OCI-LY1 (cell line): ENCODE measurements around the gene GLIS1.

ENCODE experiments used
- H2AFZ ChIP-seq: fragments of 200-600 bp; sonication (generic), shearing (Covaris generic); 2 replicates; pipeline ENCODE4 v1.6.0; 2014; ENCODE audit warnings: antibody characterized with exemption, mild to moderate bottlenecking, low read length
- H3F3A ChIP-seq: fragments of 200-600 bp; sonication (generic), shearing (Covaris generic); 2 replicates; pipeline ENCODE4 v1.6.0; 2014; ENCODE audit warnings: mild to moderate bottlenecking, antibody characterized with exemption, low read length, moderate library complexity; ENCODE audit not compliant: insufficient read depth
- H3K27ac ChIP-seq: fragments of 200-600 bp; sonication (generic); 2 replicates; pipeline ENCODE4 v1.5.1; 2014; ENCODE audit warnings: low read length, mixed run types, mild to moderate bottlenecking, low read depth; ENCODE audit not compliant: poor library complexity, severe bottlenecking
- H3K27me3 ChIP-seq: fragments of 200-600 bp; sonication (generic); 2 replicates; pipeline ENCODE4 v1.6.0; 2014; ENCODE audit warnings: antibody characterized with exemption, mild to moderate bottlenecking, low read length, moderate library complexity; ENCODE audit not compliant: insufficient read depth
- H3K36me3 ChIP-seq: fragments of 200-600 bp; sonication (generic); 2 replicates; pipeline ENCODE4 v1.6.1; 2014; ENCODE audit warnings: mild to moderate bottlenecking, antibody characterized with exemption, low read length, moderate library complexity, mixed read lengths; ENCODE audit not compliant: insufficient read depth
- H3K4me1 ChIP-seq: fragments of 200-600 bp; sonication (generic); 2 replicates; pipeline ENCODE4 v1.5.1; 2014; ENCODE audit warnings: mild to moderate bottlenecking, low read length, moderate library complexity; ENCODE audit not compliant: insufficient read depth, severe bottlenecking
- H3K4me2 ChIP-seq: fragments of 200-600 bp; sonication (generic), shearing (Covaris generic); 2 replicates; pipeline ENCODE4 v1.6.1; 2014; ENCODE audit warnings: low read length
- H3K4me3 ChIP-seq: fragments of 200-600 bp; sonication (generic); 2 replicates; pipeline ENCODE4 v1.5.1; 2014; ENCODE audit warnings: low read length, low read depth, mild to moderate bottlenecking, mixed read lengths; ENCODE audit not compliant: poor library complexity, severe bottlenecking
- H3K79me2 ChIP-seq: fragments of 200-600 bp; shearing (Covaris generic); 2 replicates; pipeline ENCODE4 v1.6.1; 2016; ENCODE audit warnings: mixed run types, low read length, mixed read lengths; ENCODE audit not compliant: insufficient read depth
- H3K9ac ChIP-seq: fragments of 200-600 bp; sonication (generic), shearing (Covaris generic); 2 replicates; pipeline ENCODE4 v1.6.1; 2014; ENCODE audit warnings: mild to moderate bottlenecking, low read length, mixed read lengths
- H3K9me2 ChIP-seq: fragments of 200-600 bp; sonication (generic), shearing (Covaris generic); 2 replicates; pipeline ENCODE4 v1.6.1; 2014; ENCODE audit warnings: low read depth, mild to moderate bottlenecking, low read length, mixed read lengths
- H3K9me3 ChIP-seq: fragments of 200-600 bp; shearing (Covaris generic); 2 replicates; pipeline ENCODE4 v1.6.1; 2014; ENCODE audit warnings: low read length, mixed read lengths
- H4K20me1 ChIP-seq: fragments of 200-600 bp; sonication (generic), shearing (Covaris generic); 2 replicates; pipeline ENCODE4 v1.6.0; 2016; ENCODE audit warnings: mild to moderate bottlenecking, low read length; ENCODE audit not compliant: insufficient read depth
- CTCF ChIP-seq: fragments of 200-600 bp; sonication (generic), shearing (Covaris generic); IDR thresholded peaks from 2 replicates; pipeline ENCODE4 v1.5.1; 2017; ENCODE audit warnings: mild to moderate bottlenecking, antibody characterized with exemption, low read length, moderate library complexity, mixed read lengths
- EZH2 ChIP-seq: fragments of 200-600 bp; sonication (generic), shearing (Covaris generic); IDR thresholded peaks from 2 replicates; pipeline ENCODE4 v1.8.0; 2017; ENCODE audit warnings: borderline replicate concordance, mixed run types, mild to moderate bottlenecking, antibody characterized with exemption, low read length, moderate library complexity, mixed read lengths

GLIS1 gene

DNA sequence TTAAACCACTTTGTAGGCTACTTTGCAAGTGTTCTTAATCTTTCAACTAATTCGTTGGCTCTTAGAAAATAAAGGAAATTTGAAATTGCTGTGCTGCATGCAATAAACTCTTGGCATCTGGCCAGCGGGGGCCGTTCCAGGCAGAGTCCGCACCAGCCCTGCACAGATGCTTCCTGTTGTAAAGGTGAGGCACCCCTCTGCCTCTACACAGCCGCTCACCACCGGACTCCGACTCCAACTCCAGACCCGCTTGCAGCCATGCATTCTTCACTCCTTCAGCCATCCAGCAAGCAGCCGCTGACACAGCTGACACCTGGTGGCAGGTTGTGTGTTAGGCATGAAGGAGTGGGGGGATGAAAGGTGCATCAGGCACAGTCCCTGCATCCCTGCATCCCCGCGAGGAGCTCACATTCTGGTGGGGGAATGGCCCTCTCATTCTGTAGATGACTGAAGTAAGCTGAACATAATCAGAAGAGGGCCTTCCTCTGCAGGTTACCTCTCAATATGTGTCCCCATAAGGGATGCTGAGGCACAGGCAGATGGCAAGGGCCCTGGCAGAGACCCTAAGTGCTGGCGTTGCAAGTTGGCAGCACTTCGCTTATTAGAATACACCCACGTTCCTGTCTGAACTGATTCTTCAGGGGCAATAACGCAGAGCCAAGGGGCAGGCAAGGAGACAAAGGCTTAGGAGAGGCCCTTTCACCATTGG lies 56.8 kb downstream of the GLIS1 start:
- no peak overlapping the region for H3K4me3 ChIP-seq
- H3K4me1 ChIP-seq, result no peaks in the 10 kb centered on the region
- no peak overlapping the region for H3K27ac ChIP-seq

DNA sequence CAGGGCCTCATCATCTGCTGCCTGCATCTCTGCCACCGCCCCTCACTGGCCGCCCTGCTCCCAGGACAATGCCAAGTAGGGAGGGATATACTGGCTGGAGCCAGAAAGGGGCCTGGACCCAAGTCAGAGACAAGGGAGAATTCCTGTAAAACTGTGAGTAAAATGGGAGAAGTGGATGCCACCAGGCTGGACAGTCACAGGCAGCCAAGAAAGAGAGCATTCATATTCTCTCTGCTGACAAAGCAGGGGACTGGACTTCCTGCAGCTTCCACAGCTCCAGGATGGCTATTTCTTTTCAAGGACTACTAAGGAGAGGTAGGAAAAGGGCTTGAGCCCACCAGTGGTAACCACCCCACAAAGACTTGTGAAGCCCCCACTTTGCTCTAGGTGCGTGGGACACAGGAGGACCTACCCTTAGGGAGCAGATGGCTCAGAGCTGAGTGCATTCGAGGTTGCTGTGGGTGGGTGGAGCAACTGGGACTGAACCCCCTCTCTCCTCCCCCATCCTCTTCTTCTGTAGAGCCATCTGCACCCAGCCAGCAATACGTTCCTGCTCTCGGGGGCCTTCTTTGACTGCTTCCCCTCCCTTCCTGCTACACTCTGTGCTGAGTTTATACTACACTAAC lies 57.5 kb downstream of the GLIS1 start:
- Histone ChIP-seq H4K20me1 (no peaks in the 10 kb centered on the region), H2AFZ (no peak overlapping the region), H3K4me2 (no peak overlapping the region), H3K4me1 (no peaks in the 10 kb centered on the region), H3F3A (no peaks in the 10 kb centered on the region), H3K79me2 (no peaks in the 10 kb centered on the region), H3K9ac (no peak overlapping the region), H3K4me3 (no peak overlapping the region), H3K9me3 (no peaks in the 10 kb centered on the region), H3K27ac (no peak overlapping the region), H3K9me2 (no peaks in the 10 kb centered on the region), H3K36me3 (no peaks in the 10 kb centered on the region), H3K27me3 (0 out of 2 replicates have a peak, but pooled peaks cover 4% of the 10 kb centered on the region)
- no peak for TF ChIP-seq EZH2
- no peak for TF ChIP-seq CTCF

More for the DNA sequence above, 56.8 kb downstream of the GLIS1 start:
- Histone ChIP-seq H3K79me2 (no peaks in the 10 kb centered on the region), H2AFZ (no peak overlapping the region), H3F3A (no peaks in the 10 kb centered on the region), H3K9me3 (no peaks in the 10 kb centered on the region), H3K27me3 (0 out of 2 replicates have a peak, but pooled peaks cover 4% of the 10 kb centered on the region), H3K36me3 (no peaks in the 10 kb centered on the region), H4K20me1 (no peaks in the 10 kb centered on the region), H3K4me2 (no peak overlapping the region), H3K9me2 (no peaks in the 10 kb centered on the region), H3K9ac (no peak overlapping the region)
- TF ChIP-seq CTCF (peak; percentile 61), EZH2 (no peak)

DNA sequence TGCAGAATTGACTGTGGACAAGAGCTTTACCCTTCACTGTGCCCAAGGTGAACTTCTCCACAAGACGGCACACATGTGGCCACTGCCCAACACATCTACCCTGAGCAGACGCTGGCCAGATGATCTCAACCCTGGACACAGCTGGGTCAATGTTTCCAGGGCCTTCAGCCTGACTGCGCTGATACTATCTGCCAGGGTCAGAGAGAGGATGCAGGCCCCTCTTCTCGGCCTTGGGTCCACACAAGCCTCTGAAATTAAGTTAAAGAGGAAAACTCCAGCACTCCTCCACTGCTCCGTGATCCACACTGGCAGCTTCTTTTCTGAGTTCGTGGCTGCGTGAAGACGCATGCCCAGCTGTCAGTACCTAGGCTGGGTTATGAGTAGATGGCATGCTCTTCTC lies 58.1 kb downstream of the GLIS1 start:
- H3K27ac ChIP-seq, result no peak overlapping the region
- H3K9me3 ChIP-seq, result no peaks in the 10 kb centered on the region
- H3K4me1 ChIP-seq, result no peaks in the 10 kb centered on the region
- no peaks in the 10 kb centered on the region for H4K20me1 ChIP-seq
- H3K79me2 ChIP-seq, result no peaks in the 10 kb centered on the region
- 0 out of 2 replicates have a peak, but pooled peaks cover 4% of the 10 kb centered on the region for H3K27me3 ChIP-seq
- TF ChIP-seq CTCF (no peak), EZH2 (no peak)
- no peaks in the 10 kb centered on the region for H3F3A ChIP-seq
- no peak overlapping the region for H2AFZ ChIP-seq
- no peaks in the 10 kb centered on the region for H3K36me3 ChIP-seq
- no peak overlapping the region for H3K9ac ChIP-seq
- H3K4me3 ChIP-seq, result no peak overlapping the region
- H3K9me2 ChIP-seq, result no peaks in the 10 kb centered on the region
- H3K4me2 ChIP-seq, result no peak overlapping the region
